Activated T-helper 17 cell treated with anti-CD3 and anti-CD28 coated beads, Interleukin-2, amount 50 U/mL, for 72 hours (primary cell): ENCODE measurements around the gene PARVG. TPM values are rescaled to one million over a fixed set of nuclear protein-coding genes. Genes with fewer than 3 reads are reported as not detected.
A peak's percentile ranks its signal among the peaks of the same experiment; 100 is the strongest.

Experiments used
- ATAC-seq: fragments of 150-1000 bp; cut with Tn5 transposase; replicated peaks from 2 replicates; pipeline ENCODE4 v1.10.0; 2021; ENCODE audit warnings: mild to moderate bottlenecking, moderate library complexity
- H3K27ac Mint-ChIP-seq: one replicate; pipeline ENCODE4 v1.8.0; 2022; ENCODE audit warnings: mixed read lengths
- H3K27me3 Mint-ChIP-seq: one replicate; pipeline ENCODE4 v1.8.0; 2022; ENCODE audit warnings: mixed read lengths
- H3K36me3 Mint-ChIP-seq: one replicate; pipeline ENCODE4 v1.8.0; 2022; ENCODE audit warnings: low read depth, mild to moderate bottlenecking, mixed read lengths
- H3K4me1 Mint-ChIP-seq: one replicate; pipeline ENCODE4 v1.8.0; 2022; ENCODE audit warnings: mixed read lengths
- H3K4me3 Mint-ChIP-seq: one replicate; pipeline ENCODE4 v1.8.0; 2022; ENCODE audit warnings: mild to moderate bottlenecking, mixed read lengths
- H3K9me3 Mint-ChIP-seq: one replicate; pipeline ENCODE4 v1.8.0; 2022; ENCODE audit warnings: mixed read lengths
- total RNA-seq, 2 donors: library from RNA; stranded (reverse); gene quantifications; one replicate each; pipeline ENCODE4 v1.2.3, GENCODE V29; 2022

Gene PARVG
- total RNA-seq, 2 donors from 2014 or later, result 34.9 to 35.8 TPM

- no peak for ATAC-seq
- Mint-ChIP-seq H3K36me3 (peaks cover 8% of the 10 kb centered on the region), H3K4me1 (no peaks in the 10 kb centered on the region), H3K4me3 (no peak overlapping the region), H3K27me3 (no peaks in the 10 kb centered on the region), H3K27ac (no peak overlapping the region), H3K9me3 (no peaks in the 10 kb centered on the region)
Measured at GRCh38 chr22:44146088-44146861, 34.5 kb upstream of the PARVG start.

GRCh38 chr22:44147008-44147645, 33.6 kb upstream of the PARVG start:
- Mint-ChIP-seq H3K4me1 (no peaks in the 10 kb centered on the region), H3K4me3 (no peak overlapping the region), H3K36me3 (peaks cover 14% of the 10 kb centered on the region), H3K27me3 (no peaks in the 10 kb centered on the region), H3K27ac (no peak overlapping the region), H3K9me3 (no peaks in the 10 kb centered on the region)
- ATAC-seq, result no peak

- Mint-ChIP-seq H3K4me1 (no peaks in the 10 kb centered on the region), H3K4me3 (no peak overlapping the region), H3K9me3 (no peaks in the 10 kb centered on the region), H3K36me3 (peaks cover 19% of the 10 kb centered on the region), H3K27ac (no peak overlapping the region), H3K27me3 (no peaks in the 10 kb centered on the region)
- no peak for ATAC-seq
Measured at GRCh38 chr22:44147821-44148574, 32.7 kb upstream of the PARVG start.

- Mint-ChIP-seq H3K4me3 (no peak overlapping the region), H3K36me3 (peaks cover 19% of the 10 kb centered on the region), H3K27ac (no peak overlapping the region), H3K27me3 (no peaks in the 10 kb centered on the region), H3K4me1 (no peaks in the 10 kb centered on the region), H3K9me3 (no peaks in the 10 kb centered on the region)
- no peak for ATAC-seq
Measured at GRCh38 chr22:44151676-44152075, 29.0 kb upstream of the PARVG start.

GRCh38 chr22:44153710-44154109, 27.0 kb upstream of the PARVG start:
- no peaks in the 10 kb centered on the region for H3K9me3 Mint-ChIP-seq
- no peak for ATAC-seq
- H3K4me1 Mint-ChIP-seq, result no peaks in the 10 kb centered on the region
- H3K4me3 Mint-ChIP-seq, result no peak overlapping the region
- no peak overlapping the region for H3K27ac Mint-ChIP-seq
- H3K27me3 Mint-ChIP-seq, result no peaks in the 10 kb centered on the region
- peaks cover 27% of the 10 kb centered on the region for H3K36me3 Mint-ChIP-seq

GRCh38 chr22:44154436-44154942, 26.2 kb upstream of the PARVG start:
- H3K36me3 Mint-ChIP-seq, result peaks cover 30% of the 10 kb centered on the region
- no peaks in the 10 kb centered on the region for H3K4me1 Mint-ChIP-seq
- peak; percentile 19 for ATAC-seq
- no peaks in the 10 kb centered on the region for H3K27me3 Mint-ChIP-seq
- H3K4me3 Mint-ChIP-seq, result no peak overlapping the region
- no peaks in the 10 kb centered on the region for H3K9me3 Mint-ChIP-seq
- H3K27ac Mint-ChIP-seq, result no peak overlapping the region

GRCh38 chr22:44155115-44155514, 25.6 kb upstream of the PARVG start:
- no peaks in the 10 kb centered on the region for H3K9me3 Mint-ChIP-seq
- peak; percentile 9 for ATAC-seq
- H3K27ac Mint-ChIP-seq, result no peak overlapping the region
- no peaks in the 10 kb centered on the region for H3K27me3 Mint-ChIP-seq
- no peak overlapping the region for H3K4me3 Mint-ChIP-seq
- no peaks in the 10 kb centered on the region for H3K4me1 Mint-ChIP-seq
- H3K36me3 Mint-ChIP-seq, result peaks cover 30% of the 10 kb centered on the region

- no peak overlapping the region for H3K27ac Mint-ChIP-seq
- H3K4me3 Mint-ChIP-seq, result no peak overlapping the region
- H3K27me3 Mint-ChIP-seq, result no peaks in the 10 kb centered on the region
- peaks cover 22% of the 10 kb centered on the region for H3K36me3 Mint-ChIP-seq
- ATAC-seq, result no peak
- H3K9me3 Mint-ChIP-seq, result no peaks in the 10 kb centered on the region
- H3K4me1 Mint-ChIP-seq, result no peaks in the 10 kb centered on the region
Measured at GRCh38 chr22:44157916-44158618, 22.7 kb upstream of the PARVG start.

- ATAC-seq, result no peak
Measured at GRCh38 chr22:44158816-44159215, 21.9 kb upstream of the PARVG start.

GRCh38 chr22:44159221-44159620, 21.5 kb upstream of the PARVG start:
- Mint-ChIP-seq H3K27me3 (no peaks in the 10 kb centered on the region), H3K4me3 (no peak overlapping the region), H3K27ac (no peak overlapping the region), H3K9me3 (no peaks in the 10 kb centered on the region), H3K36me3 (peaks cover 22% of the 10 kb centered on the region), H3K4me1 (no peaks in the 10 kb centered on the region)
- ATAC-seq, result no peak

More at GRCh38 chr22:44158816-44159215, 21.9 kb upstream of the PARVG start:
- no peaks in the 10 kb centered on the region for H3K27me3 Mint-ChIP-seq
- H3K36me3 Mint-ChIP-seq, result peaks cover 22% of the 10 kb centered on the region
- no peaks in the 10 kb centered on the region for H3K4me1 Mint-ChIP-seq
- H3K4me3 Mint-ChIP-seq, result no peak overlapping the region
- no peaks in the 10 kb centered on the region for H3K9me3 Mint-ChIP-seq
- H3K27ac Mint-ChIP-seq, result no peak overlapping the region

- Mint-ChIP-seq H3K4me3 (no peak overlapping the region), H3K4me1 (no peaks in the 10 kb centered on the region), H3K9me3 (no peaks in the 10 kb centered on the region), H3K27me3 (no peaks in the 10 kb centered on the region), H3K27ac (no peak overlapping the region), H3K36me3 (peaks cover 22% of the 10 kb centered on the region)
- no peak for ATAC-seq
Measured at GRCh38 chr22:44159811-44160210, 20.9 kb upstream of the PARVG start.

- no peaks in the 10 kb centered on the region for H3K27me3 Mint-ChIP-seq
- H3K27ac Mint-ChIP-seq, result no peak overlapping the region
- H3K4me3 Mint-ChIP-seq, result no peak overlapping the region
- peaks cover 22% of the 10 kb centered on the region for H3K36me3 Mint-ChIP-seq
- H3K9me3 Mint-ChIP-seq, result no peaks in the 10 kb centered on the region
- no peaks in the 10 kb centered on the region for H3K4me1 Mint-ChIP-seq
- no peak for ATAC-seq
Measured at GRCh38 chr22:44160421-44160820, 20.3 kb upstream of the PARVG start.

- no peak for ATAC-seq
- Mint-ChIP-seq H3K4me3 (no peak overlapping the region), H3K27ac (no peak overlapping the region), H3K9me3 (no peaks in the 10 kb centered on the region), H3K4me1 (no peaks in the 10 kb centered on the region), H3K27me3 (no peaks in the 10 kb centered on the region), H3K36me3 (peaks cover 22% of the 10 kb centered on the region)
Measured at GRCh38 chr22:44161673-44162072, 19.1 kb upstream of the PARVG start.

GRCh38 chr22:44162960-44163359, 17.8 kb upstream of the PARVG start:
- Mint-ChIP-seq H3K36me3 (peaks cover 17% of the 10 kb centered on the region), H3K4me3 (no peak overlapping the region), H3K4me1 (no peaks in the 10 kb centered on the region), H3K27ac (no peak overlapping the region), H3K27me3 (no peaks in the 10 kb centered on the region), H3K9me3 (no peaks in the 10 kb centered on the region)
- no peak for ATAC-seq
